Esophagus muscularis mucosa (tissue), 3 donors: Measurements from ENCODE around the gene SMIM14.
"Not testable (repeated sequence)": the region's sequence is repeated elsewhere in the genome, so short reads cannot be mapped to it uniquely, and the experiment has no call there.

ENCODE experiments used
- CTCF ChIP-seq, 3 experiments: fragments of 200-600 bp in 2 of 3; fragments of 450-650 bp in 1 of 3; sonication (generic) in 2 of 3; IDR thresholded peaks; one replicate each; pipeline ENCODE4 v1.5.1; 2017 to 2019; ENCODE audit warnings: antibody characterized with exemption in 3 of 3, mild to moderate bottlenecking in 2 of 3, moderate library complexity in 1 of 3
- POLR2AphosphoS5 ChIP-seq, 2 donors: sonication (generic); formaldehyde crosslinking; IDR thresholded peaks; one replicate each; pipeline ENCODE4 v1.6.1; 2017; ENCODE audit warnings: antibody characterized with exemption in 2 of 2

- TF ChIP-seq POLR2AphosphoS5, CTCF (IDR thresholded peaks at IDR 0.05): not testable (repeated sequence)
Measured at GRCh38 chr4:39532237-39532636, 106.4 kb downstream of the SMIM14 start.
